Esophagus squamous epithelium (tissue), 5 donors: ENCODE results near the gene DDAH2. TPM values are rescaled to one million over a fixed set of nuclear protein-coding genes. Genes with fewer than 3 reads are reported as not detected.

Experiments used
- DNase-seq: peaks from one replicate; lab custom pipeline; 2025; lab: John Stamatoyannopoulos, UW
- H3K27ac ChIP-seq, 4 donors: fragments of 200-600 bp; sonication (generic); one replicate each; pipeline ENCODE4 v1.5.1; 2016 to 2019; ENCODE audit warnings: mild to moderate bottlenecking in 1 of 4
- H3K27me3 ChIP-seq, 4 donors: fragments of 200-600 bp; sonication (generic); 1 replicate in 3 of 4; 2 replicates in 1 of 4; pipeline versions ENCODE4 v1.5.1 to v1.6.0; 2017 to 2021; ENCODE audit warnings: antibody characterized with exemption in 1 of 4
- H3K36me3 ChIP-seq, 3 donors: fragments of 200-600 bp; sonication (generic); one replicate each; pipeline ENCODE4 v1.5.1; 2016 to 2019
- H3K4me1 ChIP-seq, 3 donors: fragments of 200-600 bp; sonication (generic); one replicate each; pipeline ENCODE4 v1.5.1; 2017 to 2019
- H3K4me3 ChIP-seq, 4 donors: fragments of 200-600 bp; sonication (generic); 1 replicate in 3 of 4; 2 replicates in 1 of 4; pipeline ENCODE4 v1.5.1; 2016 to 2019; ENCODE audit warnings: mild to moderate bottlenecking in 2 of 4, moderate library complexity in 1 of 4
- H3K9me3 ChIP-seq, 3 donors: fragments of 200-600 bp; sonication (generic); one replicate each; pipeline ENCODE4 v1.5.1; 2016 to 2019
- CTCF ChIP-seq, 6 experiments: fragments of 450-650 bp in 4 of 6; fragments of 200-600 bp in 2 of 6; sonication (generic) in 2 of 6; IDR thresholded peaks; one replicate each; pipeline ENCODE4 v1.5.1; 2016 to 2019; ENCODE audit warnings: antibody characterized with exemption in 6 of 6, mild to moderate bottlenecking in 4 of 6, moderate library complexity in 4 of 6
- POLR2A ChIP-seq, 4 donors: fragments of 450-650 bp; IDR thresholded peaks; one replicate each; pipeline ENCODE4 v1.6.1; 2017; ENCODE audit warnings: antibody characterized with exemption in 4 of 4, mild to moderate bottlenecking in 4 of 4, moderate library complexity in 3 of 4
- WGBS, 2 donors: methylation state at CpG; one replicate each; pipeline ENCODE4 v1.1.5; 2018; 5-methylcytosine and 5-hydroxymethylcytosine counted together
- intact Hi-C: fragments of 100-400 bp; cut with DNase I; formaldehyde crosslinking; loops from one replicate; pipeline ENCODE4 v1.15.0; 2022
- total RNA-seq, 4 donors: library from RNA; depleted of rRNA; stranded (reverse); fragments of >200 nt; gene quantifications; one replicate each; pipeline ENCODE4 v1.1.0, GENCODE V29; 2016
- donor health status: DM: yes; HTN: yes; CAD: no.

The DDAH2 gene
- total RNA-seq, 4 donors from 2014 or later = 16.4 to 59.3 (median 28.2) TPM

DNA sequence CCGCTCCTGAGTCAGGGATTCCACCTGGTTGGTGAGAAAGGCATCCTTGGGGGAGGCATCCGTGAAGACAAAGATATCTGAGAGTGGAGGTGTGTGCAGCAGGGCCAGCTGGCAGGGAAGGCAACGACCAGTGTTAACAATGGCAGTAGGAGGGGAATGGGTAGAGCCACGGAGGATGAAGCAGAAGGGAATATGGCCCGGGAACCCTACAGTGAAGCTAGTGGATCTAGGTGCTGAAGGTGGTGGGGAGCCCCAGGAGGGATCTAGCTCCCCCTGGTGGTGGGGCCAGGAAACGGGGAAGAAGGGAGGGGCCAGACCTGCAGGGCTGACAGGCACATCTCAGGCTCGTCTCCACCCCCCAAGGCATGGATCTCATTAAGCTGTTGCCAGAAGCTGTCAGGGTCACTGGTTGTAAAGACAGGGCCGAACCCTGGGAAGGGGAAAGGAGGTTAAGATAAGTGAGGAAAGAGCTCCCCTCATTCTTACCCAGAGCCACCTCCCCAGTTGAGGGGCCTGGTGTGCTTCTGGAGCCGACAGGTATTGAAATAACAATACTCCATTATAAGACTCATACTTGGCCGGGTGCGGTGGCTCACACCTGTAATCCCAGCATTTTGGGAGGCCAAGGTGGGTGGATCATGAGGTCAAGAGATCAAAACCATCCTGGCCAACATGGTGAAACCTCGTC, 40.7 kb upstream of the DDAH2 start:
- no peaks in the 10 kb centered on the region for H3K9me3 ChIP-seq
- H3K36me3 ChIP-seq = no peaks in the 10 kb centered on the region
- H3K4me1 ChIP-seq = peaks cover 0 to 23% (median 3%) of the 10 kb centered on the region in 3 donors
- intact Hi-C loops = loop anchor here (5.0 kb wide), 1 partner anchor 93 kb away; no protein-coding TSS in a partner anchor
- WGBS, 2 donors = 30 to 37% methylated on average over 8 to 11 of the region's 12 CpGs
- no peak overlapping the region for H3K4me3 ChIP-seq
- no peaks in the 10 kb centered on the region for H3K27me3 ChIP-seq
- no peak for TF ChIP-seq POLR2A (IDR thresholded peaks at IDR 0.05)
- peak; percentile 70 to 94 (median 90) for TF ChIP-seq CTCF (IDR thresholded peaks at IDR 0.05)
- no peak overlapping the region for H3K27ac ChIP-seq
- no peak for DNase-seq

- WGBS, 2 donors = 85 to 93% methylated on average over 13 of the region's 18 CpGs
- Histone ChIP-seq H3K4me3 (no peak overlapping the region), H3K9me3 (no peaks in the 10 kb centered on the region), H3K4me1 (peaks cover 0 to 32% (median 3%) of the 10 kb centered on the region in 3 donors), H3K36me3 (no peaks in the 10 kb centered on the region), H3K27ac (peak overlapping the region in 1 of 4 donors; percentile 28), H3K27me3 (no peaks in the 10 kb centered on the region)
- intact Hi-C loops = loop anchor here (5.0 kb wide), 1 partner anchor 91 kb away; no protein-coding TSS in a partner anchor
- TF ChIP-seq POLR2A (IDR thresholded peaks at IDR 0.05) = no peak
- TF ChIP-seq CTCF (IDR thresholded peaks at IDR 0.05) = no peak
- no peak for DNase-seq
Observed at GRCh38 chr6:31768363-31769257, 39.5 kb upstream of the DDAH2 start.

- H3K36me3 ChIP-seq = peaks cover 0 to 2% (median 0%) of the 10 kb centered on the region in 3 donors
- TF ChIP-seq POLR2A (IDR thresholded peaks at IDR 0.05) (no peak), CTCF (IDR thresholded peaks at IDR 0.05) (no peak)
- H3K9me3 ChIP-seq = no peaks in the 10 kb centered on the region
- H3K27ac ChIP-seq = no peak overlapping the region
- 70 to 89% methylated on average over 3 to 6 of the region's 6 CpGs for WGBS, 2 donors
- no peak for DNase-seq
- H3K4me1 ChIP-seq = peaks cover 3 to 40% (median 3%) of the 10 kb centered on the region in 3 donors
- intact Hi-C loops = loop anchor here (5.0 kb wide), 1 partner anchor 90 kb away; no protein-coding TSS in a partner anchor
- H3K27me3 ChIP-seq = no peaks in the 10 kb centered on the region
- H3K4me3 ChIP-seq = no peak overlapping the region
Observed at GRCh38 chr6:31767096-31767645, 38.1 kb upstream of the DDAH2 start.

- Histone ChIP-seq H3K9me3 (no peaks in the 10 kb centered on the region), H3K36me3 (peaks cover 0 to 10% (median 0%) of the 10 kb centered on the region in 3 donors), H3K4me1 (peaks cover 3 to 40% (median 3%) of the 10 kb centered on the region in 3 donors), H3K4me3 (peak overlapping the region in 3 of 4 donors; percentile 5 to 52 (median 20)), H3K27ac (no peak overlapping the region), H3K27me3 (no peaks in the 10 kb centered on the region)
- TF ChIP-seq CTCF (IDR thresholded peaks at IDR 0.05) (no peak), POLR2A (IDR thresholded peaks at IDR 0.05) (no peak)
- 67% methylated on average over 11 to 22 of the region's 42 CpGs for WGBS, 2 donors
- intact Hi-C loops = loop anchor here (5.0 kb wide), 1 partner anchor 89 kb away; no protein-coding TSS in a partner anchor
- DNase-seq = no peak
Observed at GRCh38 chr6:31765910-31766794, 37.1 kb upstream of the DDAH2 start.
